ENCODE measurements around the gene EPHA1. TPM values are rescaled to one million over a fixed set of nuclear protein-coding genes. Genes with fewer than 3 reads are reported as not detected.
"Not testable (repeated sequence)": the region's sequence is repeated elsewhere in the genome, so short reads cannot be mapped to it uniquely, and the experiment has no call there.

EPHA1 gene
- polyA plus RNA-seq, 1 donor: 42.5 TPM

DNA sequence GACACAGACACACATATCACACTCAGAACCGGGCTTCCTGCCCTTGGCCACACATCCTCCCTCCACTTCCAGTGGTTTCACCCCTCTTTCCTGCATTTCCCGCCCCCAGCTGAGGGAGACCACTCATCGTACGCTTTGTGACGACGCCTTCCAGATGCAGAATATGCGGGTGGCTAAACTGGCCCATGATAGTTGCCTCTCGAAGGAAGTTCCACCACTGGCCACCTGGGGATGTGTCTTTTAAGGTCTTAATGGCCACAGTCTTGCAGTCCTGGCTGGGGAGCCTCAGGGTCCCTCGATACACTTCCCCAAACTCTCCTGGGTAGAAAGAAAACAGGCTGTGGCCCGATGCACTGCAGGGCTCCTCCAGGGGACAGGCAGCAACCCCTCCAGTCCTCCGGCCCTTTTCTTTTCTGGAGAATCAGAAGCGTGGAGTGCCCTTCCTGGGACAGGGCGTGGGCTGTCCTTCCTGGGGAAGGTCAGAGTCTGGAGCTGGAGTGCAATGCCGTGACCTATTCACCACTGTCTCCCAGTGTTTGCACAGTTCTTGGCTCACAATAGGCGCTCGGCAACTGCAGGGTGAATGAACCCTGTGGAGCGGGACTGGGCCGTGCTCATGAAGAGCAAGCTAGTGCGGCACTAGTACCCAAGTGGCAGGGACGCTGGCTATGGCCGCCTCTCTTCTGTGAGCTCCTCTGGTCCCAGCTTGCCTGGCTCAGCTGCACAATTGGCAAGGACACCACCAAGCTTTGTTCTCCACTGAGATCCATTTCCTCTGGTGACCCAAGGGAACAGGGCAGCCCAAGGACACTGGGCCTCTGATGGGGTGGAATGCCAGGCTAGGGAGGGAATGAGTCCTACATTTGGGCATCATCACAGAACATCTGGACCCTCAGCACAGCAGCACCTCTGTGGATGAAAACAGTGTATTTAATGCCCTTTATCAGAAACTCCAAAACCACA lies 13.2 kb downstream of the EPHA1 start:
- peaks cover 51% of the 10 kb centered on the region for H3K4me1 ChIP-seq (ENCODE audit: control insufficient read depth, insufficient read depth, low read length)
- peak overlapping the region; percentile 2 for H3K27ac ChIP-seq (ENCODE audit: low read length)
- peaks cover 63% of the 10 kb centered on the region for H3K36me3 ChIP-seq (ENCODE audit: control insufficient read depth, insufficient read depth, low read length)
- DNase-seq: peak in 1 of 2 donors; percentile 76
- no CpG with 5 or more reads among the region's 21 CpGs for WGBS (ENCODE audit: insufficient coverage, low lambda C conversion rate)
- H3K27me3 ChIP-seq (ENCODE audit: control insufficient read depth, insufficient read depth, low read length): no peaks in the 10 kb centered on the region
- H3K4me3 ChIP-seq (ENCODE audit: low read length): no peak overlapping the region
- no peaks in the 10 kb centered on the region for H3K9me3 ChIP-seq (ENCODE audit: control insufficient read depth, low read depth, low read length)

DNA sequence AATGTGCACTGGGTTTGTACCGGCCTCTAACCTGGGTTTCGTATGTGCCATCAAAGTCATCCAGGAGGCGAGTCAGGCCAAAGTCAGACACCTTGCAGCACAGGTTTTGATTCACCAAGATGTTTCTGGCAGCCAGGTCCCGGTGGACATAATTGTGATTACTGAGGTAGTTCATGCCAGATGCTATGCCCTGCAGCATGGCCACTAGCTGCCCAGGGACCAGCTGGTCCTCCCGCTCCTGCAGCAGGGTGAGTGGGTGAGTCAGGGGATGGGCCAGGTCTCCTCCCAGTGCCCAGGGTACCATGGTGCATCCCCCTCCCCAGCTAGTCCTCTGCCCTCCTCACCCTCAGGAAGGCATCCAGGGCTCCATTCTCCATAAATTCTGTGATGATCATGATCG lies 13.9 kb downstream of the EPHA1 start:
- H3K4me1 ChIP-seq (ENCODE audit: control insufficient read depth, insufficient read depth, low read length): peaks cover 51% of the 10 kb centered on the region

DNA sequence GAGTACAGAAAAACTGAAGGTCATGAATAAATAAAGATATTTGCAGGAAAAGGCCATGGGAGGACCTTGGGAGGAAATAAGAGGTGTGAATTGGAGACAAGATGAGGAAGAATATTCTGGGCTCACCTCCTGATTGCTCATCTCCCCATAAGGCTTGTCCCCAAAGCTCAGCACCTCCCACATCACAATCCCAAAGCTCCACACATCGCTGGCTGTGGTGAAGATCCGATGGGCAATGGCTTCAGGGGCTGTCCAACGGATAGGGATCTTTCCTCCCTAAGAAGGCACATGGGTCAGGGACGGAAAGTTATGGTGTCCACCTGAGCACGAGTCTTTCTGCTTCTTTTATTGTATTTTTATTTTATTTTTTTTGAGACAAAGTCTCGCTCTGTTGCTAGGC lies 14.6 kb downstream of the EPHA1 start:
- Histone ChIP-seq H3K36me3 (ENCODE audit: control insufficient read depth, insufficient read depth, low read length) (peaks cover 69% of the 10 kb centered on the region), H3K27ac (ENCODE audit: low read length) (peak overlapping the region; percentile 68)

More for the DNA sequence above, 13.9 kb downstream of the EPHA1 start:
- Histone ChIP-seq H3K27ac (ENCODE audit: low read length) (no peak overlapping the region), H3K27me3 (ENCODE audit: control insufficient read depth, insufficient read depth, low read length) (no peaks in the 10 kb centered on the region), H3K36me3 (ENCODE audit: control insufficient read depth, insufficient read depth, low read length) (peaks cover 68% of the 10 kb centered on the region), H3K4me3 (ENCODE audit: low read length) (no peak overlapping the region), H3K9me3 (ENCODE audit: control insufficient read depth, low read depth, low read length) (no peaks in the 10 kb centered on the region)
- WGBS (ENCODE audit: insufficient coverage, low lambda C conversion rate): no CpG with 5 or more reads among the region's 6 CpGs
- no peak for DNase-seq

GRCh38 chr7:143393267-143394041 lies 15.2 kb downstream of the EPHA1 start:
- H3K4me3 ChIP-seq (ENCODE audit: low read length): no peak overlapping the region
- H3K9me3 ChIP-seq (ENCODE audit: control insufficient read depth, low read depth, low read length): no peaks in the 10 kb centered on the region
- peak; percentile 82 to 89 for DNase-seq
- peaks cover 76% of the 10 kb centered on the region for H3K36me3 ChIP-seq (ENCODE audit: control insufficient read depth, insufficient read depth, low read length)
- peak overlapping the region; percentile 68 for H3K27ac ChIP-seq (ENCODE audit: low read length)
- H3K4me1 ChIP-seq (ENCODE audit: control insufficient read depth, insufficient read depth, low read length): peaks cover 47% of the 10 kb centered on the region
- no CpG with 5 or more reads among the region's 14 CpGs for WGBS (ENCODE audit: insufficient coverage, low lambda C conversion rate)
- no peaks in the 10 kb centered on the region for H3K27me3 ChIP-seq (ENCODE audit: control insufficient read depth, insufficient read depth, low read length)

More for the DNA sequence above, 14.6 kb downstream of the EPHA1 start:
- no peak overlapping the region for H3K4me3 ChIP-seq (ENCODE audit: low read length)
- no peaks in the 10 kb centered on the region for H3K9me3 ChIP-seq (ENCODE audit: control insufficient read depth, low read depth, low read length)
- WGBS (ENCODE audit: insufficient coverage, low lambda C conversion rate): 100% methylated on average over 1 of the region's 6 CpGs
- no peak for DNase-seq
- peaks cover 47% of the 10 kb centered on the region for H3K4me1 ChIP-seq (ENCODE audit: control insufficient read depth, insufficient read depth, low read length)
- H3K27me3 ChIP-seq (ENCODE audit: control insufficient read depth, insufficient read depth, low read length): no peaks in the 10 kb centered on the region

DNA sequence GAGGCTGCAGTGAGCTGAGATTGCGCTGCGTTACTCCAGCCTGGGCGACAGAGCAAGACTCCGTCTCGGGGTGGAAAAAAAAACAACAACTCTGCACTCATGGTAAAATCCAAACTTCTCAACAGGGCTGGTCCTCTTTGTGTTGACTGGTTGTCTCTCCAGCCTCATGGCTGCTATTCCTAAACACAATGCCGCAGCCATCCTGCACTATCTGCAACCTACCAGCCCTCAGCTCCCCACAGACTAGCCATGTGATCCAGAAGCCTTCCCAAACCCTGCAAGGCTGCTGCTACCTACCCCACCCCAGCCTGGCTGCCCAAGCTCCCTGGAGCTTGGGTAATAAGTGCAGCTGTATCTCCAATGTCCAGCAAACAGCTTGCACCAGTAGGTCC lies 15.8 kb downstream of the EPHA1 start:
- peak overlapping the region; percentile 43 for H3K27ac ChIP-seq (ENCODE audit: low read length)
- peaks cover 73% of the 10 kb centered on the region for H3K36me3 ChIP-seq (ENCODE audit: control insufficient read depth, insufficient read depth, low read length)
- no CpG with 5 or more reads among the region's 6 CpGs for WGBS (ENCODE audit: insufficient coverage, low lambda C conversion rate)
- DNase-seq: no peak
- no peaks in the 10 kb centered on the region for H3K27me3 ChIP-seq (ENCODE audit: control insufficient read depth, insufficient read depth, low read length)
- H3K4me1 ChIP-seq (ENCODE audit: control insufficient read depth, insufficient read depth, low read length): peaks cover 48% of the 10 kb centered on the region
- no peak overlapping the region for H3K4me3 ChIP-seq (ENCODE audit: low read length)
- no peaks in the 10 kb centered on the region for H3K9me3 ChIP-seq (ENCODE audit: control insufficient read depth, low read depth, low read length)

GRCh38 chr7:143392427-143392826 lies 16.2 kb downstream of the EPHA1 start:
- not testable (repeated sequence) for H3K4me3 ChIP-seq (ENCODE audit: low read length); H3K9me3 ChIP-seq (ENCODE audit: control insufficient read depth, low read depth, low read length); DNase-seq; H3K27me3 ChIP-seq (ENCODE audit: control insufficient read depth, insufficient read depth, low read length)
- peak overlapping the region; percentile 58 for H3K27ac ChIP-seq (ENCODE audit: low read length)
- WGBS (ENCODE audit: insufficient coverage, low lambda C conversion rate): no CpG with 5 or more reads among the region's 8 CpGs
- peaks cover 52% of the 10 kb centered on the region for H3K4me1 ChIP-seq (ENCODE audit: control insufficient read depth, insufficient read depth, low read length)
- H3K36me3 ChIP-seq (ENCODE audit: control insufficient read depth, insufficient read depth, low read length): peaks cover 69% of the 10 kb centered on the region

DNA sequence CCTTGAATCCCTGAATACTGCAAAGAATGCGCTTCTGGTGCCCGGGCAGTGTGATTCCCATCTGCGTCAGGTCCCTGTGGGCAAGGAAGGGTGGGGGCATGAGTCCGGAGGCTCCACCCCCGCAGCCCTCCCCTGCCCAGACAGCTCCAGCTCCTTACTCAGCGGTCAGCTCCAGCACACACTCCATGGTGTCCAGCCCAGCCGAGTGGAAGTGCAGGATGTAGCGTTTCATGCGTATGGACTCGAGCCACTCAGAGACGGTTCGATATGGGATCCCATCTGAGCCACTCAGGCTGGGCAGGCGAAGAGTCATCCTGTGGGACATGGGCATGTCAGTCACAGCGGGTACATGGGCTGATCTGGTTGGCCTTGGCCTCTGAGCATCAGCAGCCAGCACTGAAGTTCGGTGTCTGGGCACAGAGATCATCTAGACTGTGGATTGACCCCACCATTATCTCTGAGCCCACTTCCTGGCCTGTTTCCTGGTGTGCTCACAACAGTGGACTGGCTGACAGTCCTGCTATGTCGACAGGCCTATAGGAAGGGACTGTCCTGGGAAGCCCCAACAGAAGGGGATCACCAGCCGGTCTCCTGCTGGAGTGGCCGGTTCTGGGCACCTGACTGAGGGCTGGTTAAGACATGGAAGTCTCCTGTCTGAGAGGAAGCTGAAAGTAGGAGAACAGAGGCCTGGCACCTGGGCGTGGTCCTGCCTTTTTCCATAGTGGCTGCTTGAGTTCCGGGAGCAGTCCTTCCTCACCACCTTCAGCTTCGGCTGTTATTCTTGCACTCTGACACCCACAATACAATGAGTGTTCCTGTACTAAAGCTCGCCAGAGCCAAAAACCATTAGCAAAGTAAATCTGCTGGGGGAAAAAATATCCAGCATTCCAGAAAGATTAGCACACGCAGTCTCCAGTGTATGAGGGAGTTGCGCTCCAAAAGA lies 16.9 kb downstream of the EPHA1 start:
- Histone ChIP-seq H3K4me3 (ENCODE audit: low read length) (no peak overlapping the region), H3K27me3 (ENCODE audit: control insufficient read depth, insufficient read depth, low read length) (no peaks in the 10 kb centered on the region), H3K4me1 (ENCODE audit: control insufficient read depth, insufficient read depth, low read length) (peaks cover 59% of the 10 kb centered on the region), H3K36me3 (ENCODE audit: control insufficient read depth, insufficient read depth, low read length) (peaks cover 62% of the 10 kb centered on the region), H3K27ac (ENCODE audit: low read length) (peak overlapping the region; percentile 58), H3K9me3 (ENCODE audit: control insufficient read depth, low read depth, low read length) (no peaks in the 10 kb centered on the region)
- DNase-seq: no peak
- WGBS (ENCODE audit: insufficient coverage, low lambda C conversion rate): no CpG with 5 or more reads among the region's 24 CpGs

DNA sequence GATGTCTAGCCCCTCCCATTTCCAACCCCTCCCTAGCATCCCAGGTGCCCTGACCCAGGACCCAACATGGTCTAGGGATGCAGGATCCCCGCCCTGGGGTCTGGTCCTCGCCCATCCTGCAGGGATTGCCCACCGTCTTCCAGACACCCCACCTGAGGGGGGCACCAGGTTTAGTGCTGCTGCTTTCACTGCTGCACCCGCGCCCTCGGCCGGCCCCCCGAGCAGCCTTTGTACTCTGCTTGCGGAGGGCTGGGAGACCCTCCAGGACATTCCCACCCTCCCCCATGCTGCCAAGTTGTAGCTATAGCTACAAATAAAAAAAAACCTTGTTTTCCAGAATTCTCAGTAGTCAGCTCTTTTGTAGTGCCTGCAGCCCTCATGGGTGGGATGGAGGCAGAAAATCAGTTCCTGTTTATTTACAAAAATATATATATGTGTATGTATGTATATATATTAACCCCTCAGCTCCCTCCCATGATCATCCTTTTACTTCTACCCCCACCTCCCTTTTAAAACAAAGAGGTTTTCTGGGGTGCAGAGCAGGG lies 17.8 kb downstream of the EPHA1 start:
- Histone ChIP-seq H3K4me3 (ENCODE audit: low read length) (no peak overlapping the region), H3K36me3 (ENCODE audit: control insufficient read depth, insufficient read depth, low read length) (peaks cover 56% of the 10 kb centered on the region), H3K27me3 (ENCODE audit: control insufficient read depth, insufficient read depth, low read length) (no peaks in the 10 kb centered on the region), H3K27ac (ENCODE audit: low read length) (no peak overlapping the region), H3K9me3 (ENCODE audit: control insufficient read depth, low read depth, low read length) (no peaks in the 10 kb centered on the region), H3K4me1 (ENCODE audit: control insufficient read depth, insufficient read depth, low read length) (peaks cover 61% of the 10 kb centered on the region)
- DNase-seq: no peak
- no CpG with 5 or more reads among the region's 9 CpGs for WGBS (ENCODE audit: insufficient coverage, low lambda C conversion rate)

DNA sequence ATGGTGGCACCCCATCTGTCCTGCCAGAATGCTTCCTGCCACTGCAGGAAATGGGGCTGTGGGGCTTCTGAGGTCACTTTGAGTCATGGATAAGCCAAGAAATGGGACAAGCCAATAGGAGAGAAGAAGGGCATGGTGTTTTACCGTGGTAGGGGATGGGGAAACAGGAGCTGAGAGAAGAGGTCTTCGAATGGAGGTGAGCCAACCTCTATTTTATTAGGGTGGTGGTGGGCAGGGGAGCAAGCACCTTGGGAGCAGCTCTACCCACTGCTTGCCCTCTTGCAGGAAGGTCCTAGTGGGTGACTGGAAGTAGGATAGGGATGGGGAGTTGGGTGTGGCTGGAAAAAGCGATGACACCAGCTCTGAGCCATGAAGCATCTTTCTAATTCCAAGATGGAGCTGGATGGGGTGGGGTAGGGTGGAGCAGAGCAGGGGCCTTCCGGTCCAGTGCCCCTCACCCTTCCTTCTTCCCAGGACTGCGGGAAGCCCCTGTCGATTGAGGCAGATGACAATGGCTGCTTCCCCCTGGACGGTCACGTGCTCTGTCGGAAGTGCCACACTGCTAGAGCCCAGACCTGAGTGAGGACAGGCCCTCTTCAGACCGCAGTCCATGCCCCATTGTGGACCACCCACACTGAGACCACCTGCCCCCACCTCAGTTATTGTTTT lies 18.4 kb downstream of the EPHA1 start:
- DNase-seq: no peak
- no CpG with 5 or more reads among the region's 10 CpGs for WGBS (ENCODE audit: insufficient coverage, low lambda C conversion rate)

More for the DNA sequence above, 18.4 kb downstream of the EPHA1 start:
- peaks cover 56% of the 10 kb centered on the region for H3K36me3 ChIP-seq (ENCODE audit: control insufficient read depth, insufficient read depth, low read length)
- peaks cover 58% of the 10 kb centered on the region for H3K4me1 ChIP-seq (ENCODE audit: control insufficient read depth, insufficient read depth, low read length)
- H3K27me3 ChIP-seq (ENCODE audit: control insufficient read depth, insufficient read depth, low read length): no peaks in the 10 kb centered on the region
- H3K4me3 ChIP-seq (ENCODE audit: low read length): no peak overlapping the region
- H3K9me3 ChIP-seq (ENCODE audit: control insufficient read depth, low read depth, low read length): no peaks in the 10 kb centered on the region
- no peak overlapping the region for H3K27ac ChIP-seq (ENCODE audit: low read length)
